NT2/D1 (cell line): Measurements from ENCODE around the gene NR3C1.

Experiments used
- DNase-seq: peaks from one replicate; pipeline ENCODE4 v3.0.0-alpha.2; 2011; ENCODE audit warnings: low read depth, low spot score
- H3K27me3 ChIP-seq: 2 replicates; pipeline ENCODE4 v1.6.0; 2011; ENCODE audit warnings: mild to moderate bottlenecking; ENCODE audit not compliant: insufficient read length, insufficient read depth
- H3K36me3 ChIP-seq: 2 replicates; pipeline ENCODE4 v1.6.1; 2011; ENCODE audit warnings: mild to moderate bottlenecking, low read length, mixed read lengths; ENCODE audit not compliant: insufficient read depth, insufficient read length
- H3K4me1 ChIP-seq: 2 replicates; pipeline ENCODE4 v1.5.1; 2011; ENCODE audit not compliant: insufficient read depth, insufficient read length
- H3K4me3 ChIP-seq: 2 replicates; pipeline ENCODE4 v1.5.1; 2011; ENCODE audit warnings: low read depth; ENCODE audit not compliant: insufficient read length
- H3K9ac ChIP-seq: 2 replicates; pipeline ENCODE4 v1.6.0; 2011; ENCODE audit warnings: low read depth; ENCODE audit not compliant: insufficient read length
- H3K9me3 ChIP-seq: 2 replicates; pipeline ENCODE4 v1.5.1; 2011; ENCODE audit warnings: mild to moderate bottlenecking, low read length; ENCODE audit not compliant: insufficient read depth
- SUZ12 ChIP-seq: IDR thresholded peaks from 2 replicates; pipeline ENCODE4 v1.6.1; 2011; ENCODE audit not compliant: insufficient read length, insufficient read depth; ENCODE audit errors: extremely low read depth
- YY1 ChIP-seq: IDR thresholded peaks from 2 replicates; pipeline ENCODE4 v1.6.1; 2011; ENCODE audit not compliant: insufficient read length, insufficient read depth
- ZNF274 ChIP-seq: IDR thresholded peaks from 2 replicates; pipeline ENCODE4 v1.6.1; 2011; ENCODE audit warnings: mild to moderate bottlenecking, low read depth, low read length

NR3C1 gene

GRCh38 chr5:143370440-143370839, 33.0 kb downstream of the NR3C1 start:
- Histone ChIP-seq H3K36me3 (no peaks in the 10 kb centered on the region), H3K4me1 (no peaks in the 10 kb centered on the region), H3K9ac (no peak overlapping the region), H3K4me3 (no peak overlapping the region), H3K9me3 (no peaks in the 10 kb centered on the region), H3K27me3 (no peaks in the 10 kb centered on the region)
- no peak for DNase-seq
- TF ChIP-seq YY1 (no peak), SUZ12 (no peak), ZNF274 (no peak)

GRCh38 chr5:143364061-143364460, 39.4 kb downstream of the NR3C1 start:
- TF ChIP-seq ZNF274, result no peak
- no peak for TF ChIP-seq SUZ12
- no peak for TF ChIP-seq YY1
- H3K36me3 ChIP-seq, result no peaks in the 10 kb centered on the region
- DNase-seq, result no peak
- 0 out of 2 replicates have a peak, but pooled peaks cover 5% of the 10 kb centered on the region for H3K9me3 ChIP-seq
- H3K9ac ChIP-seq, result no peak overlapping the region
- no peaks in the 10 kb centered on the region for H3K4me1 ChIP-seq
- no peaks in the 10 kb centered on the region for H3K27me3 ChIP-seq
- H3K4me3 ChIP-seq, result no peak overlapping the region

- H3K4me1 ChIP-seq, result no peaks in the 10 kb centered on the region
- H3K36me3 ChIP-seq, result no peaks in the 10 kb centered on the region
- no peaks in the 10 kb centered on the region for H3K27me3 ChIP-seq
- 0 out of 2 replicates have a peak, but pooled peaks cover 5% of the 10 kb centered on the region for H3K9me3 ChIP-seq
- no peak for DNase-seq
- H3K9ac ChIP-seq, result no peak overlapping the region
- no peak for TF ChIP-seq SUZ12
- H3K4me3 ChIP-seq, result no peak overlapping the region
Measured at GRCh38 chr5:143362664-143363227, 40.7 kb downstream of the NR3C1 start.

GRCh38 chr5:143361438-143361837, 42.0 kb downstream of the NR3C1 start:
- no peak for TF ChIP-seq ZNF274
- no peak for TF ChIP-seq SUZ12
- TF ChIP-seq YY1, result no peak
- Histone ChIP-seq H3K27me3 (no peaks in the 10 kb centered on the region), H3K9ac (no peak overlapping the region), H3K9me3 (0 out of 2 replicates have a peak, but pooled peaks cover 5% of the 10 kb centered on the region), H3K4me3 (no peak overlapping the region), H3K4me1 (no peaks in the 10 kb centered on the region), H3K36me3 (no peaks in the 10 kb centered on the region)
- no peak for DNase-seq

GRCh38 chr5:143360755-143361154, 42.7 kb downstream of the NR3C1 start:
- TF ChIP-seq YY1 (no peak), ZNF274 (no peak), SUZ12 (no peak)
- Histone ChIP-seq H3K36me3 (no peaks in the 10 kb centered on the region), H3K27me3 (no peaks in the 10 kb centered on the region)

GRCh38 chr5:143359869-143360268, 43.6 kb downstream of the NR3C1 start:
- H3K36me3 ChIP-seq, result no peaks in the 10 kb centered on the region

More at GRCh38 chr5:143360755-143361154, 42.7 kb downstream of the NR3C1 start:
- Histone ChIP-seq H3K4me1 (no peaks in the 10 kb centered on the region), H3K9me3 (0 out of 2 replicates have a peak, but pooled peaks cover 5% of the 10 kb centered on the region), H3K4me3 (no peak overlapping the region), H3K9ac (no peak overlapping the region)
- no peak for DNase-seq

GRCh38 chr5:143356855-143357583, 46.5 kb downstream of the NR3C1 start:
- no peak for DNase-seq
- TF ChIP-seq SUZ12 (no peak), YY1 (no peak), ZNF274 (no peak)
- no peak overlapping the region for H3K9ac ChIP-seq
- H3K4me1 ChIP-seq, result no peaks in the 10 kb centered on the region
- no peaks in the 10 kb centered on the region for H3K9me3 ChIP-seq
- H3K4me3 ChIP-seq, result no peak overlapping the region
- no peaks in the 10 kb centered on the region for H3K27me3 ChIP-seq
- H3K36me3 ChIP-seq, result no peaks in the 10 kb centered on the region

More at GRCh38 chr5:143359869-143360268, 43.6 kb downstream of the NR3C1 start:
- Histone ChIP-seq H3K4me3 (no peak overlapping the region), H3K9ac (no peak overlapping the region), H3K9me3 (0 out of 2 replicates have a peak, but pooled peaks cover 5% of the 10 kb centered on the region), H3K4me1 (no peaks in the 10 kb centered on the region), H3K27me3 (no peaks in the 10 kb centered on the region)
- no peak for DNase-seq
- no peak for TF ChIP-seq SUZ12
- no peak for TF ChIP-seq YY1
- no peak for TF ChIP-seq ZNF274
